ENCODE measurements around the gene ZFP36.

Gene ZFP36

DNA sequence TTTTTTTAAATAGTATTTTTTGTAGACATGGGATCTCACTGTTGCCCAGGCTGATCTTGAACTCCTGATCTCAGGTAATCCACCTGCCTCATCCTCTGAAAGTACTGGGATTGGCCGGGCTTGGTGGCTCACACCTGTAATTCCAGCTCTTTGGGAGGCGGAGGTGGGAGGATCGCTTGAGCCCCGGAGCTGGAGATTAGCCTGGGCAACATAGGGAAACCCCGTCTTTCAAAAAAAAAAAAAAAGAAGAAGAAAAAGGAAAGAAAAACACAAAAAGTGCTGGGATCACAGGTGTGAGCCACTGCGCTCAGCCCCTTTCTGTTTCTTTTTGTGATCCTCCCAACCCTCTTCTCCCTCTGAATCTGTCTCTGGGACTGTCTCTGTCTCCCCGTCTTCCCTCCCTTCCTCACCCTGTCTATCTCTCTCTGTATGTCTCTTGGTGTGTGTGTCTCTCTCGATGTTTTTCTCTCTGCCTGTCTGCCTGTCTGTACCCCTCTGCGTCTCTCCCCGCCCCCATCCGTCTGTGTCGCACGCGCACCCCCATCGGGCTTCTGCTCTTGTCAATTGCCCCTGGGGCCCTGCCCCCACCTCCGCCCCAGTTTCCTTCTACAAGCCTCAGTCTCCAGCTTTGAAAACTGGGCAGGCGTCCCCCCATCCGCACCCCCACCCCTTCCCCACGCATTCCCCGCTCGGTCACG lies 540 bp upstream of the ZFP36 start:
- peak; percentile 83 for DNase-seq (ENCODE audit: low spot score)

DNA sequence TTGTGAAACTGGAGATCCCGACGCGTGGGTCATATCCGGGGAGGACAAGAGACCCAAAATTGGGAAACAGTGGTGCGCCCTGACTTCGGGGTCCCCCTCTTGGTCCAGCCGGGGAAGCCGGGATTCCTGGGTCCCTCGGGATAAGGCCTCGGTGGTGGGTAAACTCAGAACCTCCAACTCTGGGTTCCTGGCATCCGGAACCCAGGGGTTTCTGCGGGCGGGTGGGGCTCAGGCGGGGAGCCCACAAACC lies 688 bp downstream of the ZFP36 start:
- no peak for DNase-seq (ENCODE audit: low spot score)

GRCh38 chr19:39407660-39408391 lies 1.2 kb downstream of the ZFP36 start:
- DNase-seq (ENCODE audit: low spot score): peak; percentile 70

DNA sequence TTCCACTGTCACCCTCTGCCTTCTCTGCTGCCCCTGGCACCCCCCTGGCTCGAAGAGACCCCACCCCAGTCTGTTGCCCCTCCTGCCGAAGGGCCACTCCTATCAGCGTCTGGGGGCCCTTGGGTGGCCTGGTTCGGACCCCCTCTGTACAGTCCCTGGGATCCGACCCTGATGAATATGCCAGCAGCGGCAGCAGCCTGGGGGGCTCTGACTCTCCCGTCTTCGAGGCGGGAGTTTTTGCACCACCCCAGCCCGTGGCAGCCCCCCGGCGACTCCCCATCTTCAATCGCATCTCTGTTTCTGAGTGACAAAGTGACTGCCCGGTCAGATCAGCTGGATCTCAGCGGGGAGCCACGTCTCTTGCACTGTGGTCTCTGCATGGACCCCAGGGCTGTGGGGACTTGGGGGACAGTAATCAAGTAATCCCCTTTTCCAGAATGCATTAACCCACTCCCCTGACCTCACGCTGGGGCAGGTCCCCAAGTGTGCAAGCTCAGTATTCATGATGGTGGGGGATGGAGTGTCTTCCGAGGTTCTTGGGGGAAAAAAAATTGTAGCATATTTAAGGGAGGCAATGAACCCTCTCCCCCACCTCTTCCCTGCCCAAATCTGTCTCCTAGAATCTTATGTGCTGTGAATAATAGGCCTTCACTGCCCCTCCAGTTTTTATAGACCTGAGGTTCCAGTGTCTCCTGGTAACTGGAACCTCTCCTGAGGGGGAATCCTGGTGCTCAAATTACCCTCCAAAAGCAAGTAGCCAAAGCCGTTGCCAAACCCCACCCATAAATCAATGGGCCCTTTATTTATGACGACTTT lies 2.0 kb downstream of the ZFP36 start:
- DNase-seq (ENCODE audit: low spot score): no peak

GRCh38 chr19:39409208-39410016 lies 2.8 kb downstream of the ZFP36 start:
- DNase-seq (ENCODE audit: low spot score): peak; percentile 79

- DNase-seq (ENCODE audit: low spot score): peak; percentile 52
Observed at GRCh38 chr19:39410017-39410830, 3.6 kb downstream of the ZFP36 start.

- DNase-seq (ENCODE audit: low spot score): no peak
Observed at GRCh38 chr19:39410831-39411080, 4.1 kb downstream of the ZFP36 start.

DNA sequence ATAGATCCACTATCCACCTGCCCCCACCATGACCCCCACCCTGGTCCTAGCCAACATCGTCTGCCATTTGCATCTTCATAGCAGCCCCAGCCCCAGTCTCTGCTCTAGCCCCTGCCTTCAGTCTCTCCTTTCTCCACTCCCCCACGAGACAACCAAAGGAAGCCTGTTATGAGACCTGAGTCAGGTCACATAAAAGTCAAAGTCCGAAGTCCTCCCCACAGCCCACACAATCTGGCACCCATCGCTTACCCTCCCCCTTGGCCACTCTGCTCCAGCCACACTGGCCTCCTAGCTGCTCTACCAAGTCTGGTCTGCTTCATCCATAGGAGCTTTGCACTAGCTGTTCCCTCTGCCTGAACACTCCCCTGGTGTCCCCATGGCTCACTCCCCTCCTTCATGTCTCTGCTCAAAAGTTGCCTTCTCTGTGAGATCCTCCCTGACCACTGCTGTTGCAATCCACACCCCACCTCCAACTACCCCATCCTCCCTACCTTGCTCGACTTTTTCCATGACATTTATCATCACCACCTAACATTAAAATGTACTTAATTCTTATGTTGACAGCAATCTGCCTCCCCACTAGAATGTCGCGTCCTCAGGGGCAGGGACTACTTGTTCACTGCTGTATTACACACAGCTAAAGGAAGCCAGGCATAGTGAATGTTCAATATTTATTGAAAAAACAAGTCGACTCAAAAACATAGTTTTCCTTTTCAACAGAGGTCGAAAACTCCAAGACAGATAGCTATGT lies 4.6 kb downstream of the ZFP36 start:
- no peak for DNase-seq (ENCODE audit: low spot score)

GRCh38 chr19:39411832-39412099 lies 5.1 kb downstream of the ZFP36 start:
- peak; percentile 93 for DNase-seq (ENCODE audit: low spot score)

GRCh38 chr19:39412100-39412866 lies 5.6 kb downstream of the ZFP36 start, which contains the start of gene PLEKHG2:
PLEKHG2 (plus strand) TSS chr19:39412669; CDS start chr19:39414087, 1,418 bp downstream.
- DNase-seq (ENCODE audit: low spot score): peak; percentile 99

- DNase-seq (ENCODE audit: low spot score): no peak
Observed at GRCh38 chr19:39412867-39413271, 6.2 kb downstream of the ZFP36 start.

DNA sequence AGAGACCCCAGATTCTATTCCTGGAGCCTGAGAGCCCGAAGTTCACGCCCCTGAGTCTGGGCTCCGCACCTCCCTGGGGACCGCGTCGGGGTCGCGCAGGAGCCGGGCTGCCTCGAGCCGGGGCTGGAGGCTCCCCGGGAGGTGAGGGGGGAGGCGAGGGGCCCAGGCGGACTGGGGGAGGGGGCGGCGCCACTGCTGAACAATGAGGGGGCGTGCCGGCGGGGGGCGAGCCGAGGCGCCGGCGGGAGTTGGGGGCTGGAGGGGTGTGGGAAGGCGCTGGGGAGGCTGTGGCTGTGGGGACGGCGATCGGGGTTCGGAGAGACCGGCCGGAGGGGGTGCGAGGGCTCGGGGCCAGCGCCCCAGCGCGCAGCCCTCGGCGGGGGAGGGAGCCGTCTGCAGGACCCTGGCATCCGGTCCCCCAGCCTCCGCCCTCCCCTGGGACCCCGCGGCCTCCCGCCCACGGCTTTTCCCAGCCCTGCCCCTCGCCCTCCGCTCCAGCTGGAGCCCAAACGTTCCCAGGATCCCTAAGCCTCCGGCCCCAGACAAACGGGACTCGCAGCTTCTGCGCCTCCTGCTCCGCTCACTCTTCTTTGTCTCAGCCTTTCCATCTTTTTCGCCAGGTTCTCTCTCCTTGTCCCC lies 6.7 kb downstream of the ZFP36 start:
- DNase-seq (ENCODE audit: low spot score): no peak

- no peak for DNase-seq (ENCODE audit: low spot score)
Observed at GRCh38 chr19:39413911-39414608, 7.4 kb downstream of the ZFP36 start.

GRCh38 chr19:39415111-39416046 lies 8.7 kb downstream of the ZFP36 start:
- DNase-seq (ENCODE audit: low spot score): no peak

GRCh38 chr19:39416152-39417120 lies 9.8 kb downstream of the ZFP36 start:
- DNase-seq (ENCODE audit: low spot score): no peak

- no peak for DNase-seq (ENCODE audit: low spot score)
Observed at GRCh38 chr19:39417463-39418181, 11.0 kb downstream of the ZFP36 start.

Data from activated CD4-positive, alpha-beta T cell treated with anti-CD3 and anti-CD28 coated beads, Interleukin-2, Interleukin-4, amounts not matched to agents 100 ng/mL and 50 ng/mL, durations not matched to agents 16 hours and 8 hours (primary cell).